Neural cell (in vitro differentiated cells): Measurements from ENCODE around the gene DPM3. TPM values are rescaled to one million over a fixed set of nuclear protein-coding genes. Genes with fewer than 3 reads are reported as not detected.

ENCODE experiments used
- H2AFZ ChIP-seq: fragments of 200-600, 300-800 bp; sonication (generic), shearing (Covaris generic); 2 replicates; pipeline ENCODE4 v1.6.0; 2014; ENCODE audit warnings: low read depth, mild to moderate bottlenecking, antibody characterized with exemption, low read length, moderate library complexity
- H3F3A ChIP-seq: fragments of 200-600 bp; shearing (Covaris generic); 2 replicates; pipeline ENCODE4 v1.6.1; 2016; ENCODE audit warnings: mild to moderate bottlenecking, moderate library complexity, mixed read lengths, antibody characterized with exemption, low read length; ENCODE audit not compliant: insufficient read depth, poor library complexity, severe bottlenecking
- H3K27ac ChIP-seq: fragments of 200-600, 300-800 bp; sonication (generic), shearing (Covaris generic); 2 replicates; pipeline ENCODE4 v1.5.1; 2014; ENCODE audit warnings: mild to moderate bottlenecking, low read length, moderate library complexity
- H3K27me3 ChIP-seq: fragments of 300-800, 200-600 bp; sonication (generic), shearing (Covaris generic); 2 replicates; pipeline ENCODE4 v1.6.0; 2014; ENCODE audit warnings: mild to moderate bottlenecking, low read depth, low read length, moderate library complexity; ENCODE audit not compliant: insufficient read depth
- H3K36me3 ChIP-seq: fragments of 300-800, 200-600 bp; sonication (generic), shearing (Covaris generic); 2 replicates; pipeline ENCODE4 v1.5.1; 2014; ENCODE audit warnings: mild to moderate bottlenecking, antibody characterized with exemption, low read length, moderate library complexity; ENCODE audit not compliant: insufficient read depth
- H3K4me2 ChIP-seq: fragments of 300-800, 200-600 bp; sonication (generic), shearing (Covaris generic); 2 replicates; pipeline ENCODE4 v1.6.0; 2014; ENCODE audit warnings: mild to moderate bottlenecking, low read length
- H3K4me3 ChIP-seq: fragments of 300-800, 200-600 bp; sonication (generic), shearing (Covaris generic); 2 replicates; pipeline ENCODE4 v1.5.1; 2014; ENCODE audit warnings: mild to moderate bottlenecking, low read length, moderate library complexity
- H3K79me2 ChIP-seq: fragments of 200-600 bp; shearing (Covaris generic); replicated peaks from 2 replicates; pipeline ENCODE4 v1.6.0; 2014; ENCODE audit warnings: mild to moderate bottlenecking, low read length, moderate library complexity; ENCODE audit not compliant: insufficient read depth
- H3K9ac ChIP-seq: fragments of 300-800, 200-600 bp; sonication (generic), shearing (Covaris generic); 2 replicates; pipeline ENCODE4 v1.6.1; 2016; ENCODE audit warnings: mild to moderate bottlenecking, low read length, mixed read lengths
- H3K9me2 ChIP-seq: fragments of 200-600 bp; shearing (Covaris generic); 2 replicates; pipeline ENCODE4 v1.6.1; 2016; ENCODE audit warnings: mild to moderate bottlenecking, low read length, mixed read lengths; ENCODE audit not compliant: insufficient read depth
- H3K9me3 ChIP-seq: fragments of 200-600, 300-800 bp; sonication (generic), shearing (Covaris generic); 2 replicates; pipeline ENCODE4 v1.6.1; 2016; ENCODE audit warnings: mild to moderate bottlenecking, mixed run types, low read length, moderate library complexity, mixed read lengths
- H4K20me1 ChIP-seq: fragments of 200-600 bp; shearing (Covaris generic); 2 replicates; pipeline ENCODE4 v1.6.1; 2016; ENCODE audit warnings: mild to moderate bottlenecking, mixed run types; ENCODE audit not compliant: insufficient read depth
- CTCF ChIP-seq: fragments of 450-650 bp; IDR thresholded peaks from 2 replicates; pipeline ENCODE4 v1.5.1; 2014; ENCODE audit warnings: antibody characterized with exemption, mild to moderate bottlenecking, moderate library complexity; ENCODE audit not compliant: poor library complexity, severe bottlenecking
- EP300 ChIP-seq: fragments of 450-650 bp; conservative IDR thresholded peaks from 2 replicates; pipeline ENCODE4 v1.6.1; 2014; ENCODE audit warnings: antibody characterized with exemption, mild to moderate bottlenecking, moderate library complexity; ENCODE audit not compliant: poor library complexity, severe bottlenecking
- EZH2 ChIP-seq: fragments of 200-600, 300-800 bp; shearing (Covaris generic), sonication (generic); IDR thresholded peaks from 2 replicates; pipeline ENCODE4 v1.6.1; 2014; ENCODE audit warnings: antibody characterized with exemption, low read length, borderline replicate concordance, mild to moderate bottlenecking; ENCODE audit not compliant: insufficient read depth, poor library complexity, severe bottlenecking
- MXI1 ChIP-seq: fragments of 450-650 bp; conservative IDR thresholded peaks from 2 replicates; pipeline ENCODE4 v1.6.1; 2014; ENCODE audit warnings: antibody characterized with exemption, mild to moderate bottlenecking; ENCODE audit not compliant: poor library complexity, severe bottlenecking
- POLR2AphosphoS5 ChIP-seq: IDR thresholded peaks from 2 replicates; pipeline ENCODE4 v1.6.1; 2012
- RAD21 ChIP-seq: fragments of 450-650 bp; conservative IDR thresholded peaks from 2 replicates; pipeline ENCODE4 v1.6.1; 2014; ENCODE audit warnings: antibody characterized with exemption, mild to moderate bottlenecking, moderate library complexity
- REST ChIP-seq: IDR thresholded peaks from 2 replicates; pipeline ENCODE4 v1.6.1; 2012; ENCODE audit warnings: borderline replicate concordance
- SMC3 ChIP-seq: fragments of 450-650 bp; conservative IDR thresholded peaks from 2 replicates; pipeline ENCODE4 v1.6.1; 2014; ENCODE audit warnings: antibody characterized with exemption, mild to moderate bottlenecking, moderate library complexity; ENCODE audit not compliant: poor library complexity
- TAF1 ChIP-seq: IDR thresholded peaks from 2 replicates; pipeline ENCODE4 v1.6.1; 2012; ENCODE audit warnings: low read depth
- polyA plus RNA-seq: library from polyadenylated mRNA; depleted of rRNA; stranded (reverse); fragments of >200 nt; gene quantifications from 2 replicates; pipeline ENCODE4 v1.2.3, GENCODE V29; 2014

The DPM3 gene
- polyA plus RNA-seq, 1 donor from 2014 or later: 150 TPM

- TF ChIP-seq REST: no peak
- no peak for TF ChIP-seq SMC3
- no peak for TF ChIP-seq EP300
These were observed 47.7 kb downstream of the DPM3 start (continued) for GRCh38 chr1:155092641-155093040.

GRCh38 chr1:155092131-155092530 lies 48.2 kb downstream of the DPM3 start:
- H3K79me2 ChIP-seq: no peaks in the 10 kb centered on the region
- H3K27me3 ChIP-seq: no peaks in the 10 kb centered on the region
- H3K9ac ChIP-seq: no peak overlapping the region
- no peaks in the 10 kb centered on the region for H3F3A ChIP-seq
- no peak overlapping the region for H3K4me2 ChIP-seq
- H3K27ac ChIP-seq: no peak overlapping the region
- no peaks in the 10 kb centered on the region for H3K9me3 ChIP-seq
- H3K36me3 ChIP-seq: no peaks in the 10 kb centered on the region
- no peak overlapping the region for H3K4me3 ChIP-seq
- H4K20me1 ChIP-seq: no peaks in the 10 kb centered on the region
- H3K9me2 ChIP-seq: no peaks in the 10 kb centered on the region
- no peak overlapping the region for H2AFZ ChIP-seq
- TF ChIP-seq EP300 (no peak), SMC3 (no peak), RAD21 (no peak), TAF1 (no peak)

- H3K9me2 ChIP-seq: no peaks in the 10 kb centered on the region
- no peak overlapping the region for H3K4me2 ChIP-seq
- H3K9me3 ChIP-seq: no peaks in the 10 kb centered on the region
- H3K27ac ChIP-seq: no peak overlapping the region
- TF ChIP-seq EP300 (no peak), SMC3 (peak; percentile 87), REST (no peak), RAD21 (peak; percentile 76), MXI1 (peak; percentile 49), TAF1 (no peak), CTCF (peak; percentile 86), EZH2 (no peak), POLR2AphosphoS5 (no peak)
- H3K79me2 ChIP-seq: no peaks in the 10 kb centered on the region
- H2AFZ ChIP-seq: no peak overlapping the region
- no peaks in the 10 kb centered on the region for H3K27me3 ChIP-seq
- H3K36me3 ChIP-seq: no peaks in the 10 kb centered on the region
- no peaks in the 10 kb centered on the region for H4K20me1 ChIP-seq
- no peaks in the 10 kb centered on the region for H3F3A ChIP-seq
- no peak overlapping the region for H3K9ac ChIP-seq
- H3K4me3 ChIP-seq: no peak overlapping the region
These were observed 49.0 kb downstream of the DPM3 start for GRCh38 chr1:155091071-155092051.
